Endothelial cell of umbilical vein (primary cell): ENCODE data around the gene ULK4. TPM values are rescaled to one million over a fixed set of nuclear protein-coding genes. Genes with fewer than 3 reads are reported as not detected.

Experiments used
- BruUV-seq: library from RNA; stranded (reverse); fragments of 400-500 nt; replicated peaks from 2 replicates; lab custom pipeline; 2021; lab: Mats Ljungman, UMichigan
- CTCF ChIA-PET: fragments of 300-600, 350-600 bp; sonication (Branson Sonifier 250); formaldehyde crosslinking; loops from one replicate; lab custom pipeline; 2021; ENCODE audit warnings: antibody characterized with exemption, inconsistent platforms; lab: Charles Lee
- POLR2A ChIA-PET: fragments of 300-600, 350-600 bp; sonication (Branson Sonifier 250); formaldehyde crosslinking; loops from one replicate; lab custom pipeline; 2021; ENCODE audit warnings: antibody characterized with exemption, inconsistent platforms; lab: Charles Lee
- DNase-seq: peaks from one replicate; pipeline ENCODE4 v3.0.0-alpha.2; 2011; ENCODE audit warnings: low read depth, low spot score
- FAIRE-seq: peaks from 2 replicates; lab custom pipeline; 2011; peaks lifted over from hg19 to GRCh38; lab: Jason Lieb, UNC
- H2AFZ ChIP-seq: 2 replicates; pipeline ENCODE4 v1.6.0; 2012; ENCODE audit warnings: low read depth, low read length, control low read depth, inconsistent platforms
- H3K27ac ChIP-seq: 2 replicates; pipeline ENCODE4 v1.5.1; 2011; ENCODE audit warnings: low read depth, mild to moderate bottlenecking, control low read depth, low read length, moderate library complexity; ENCODE audit not compliant: insufficient read depth
- H3K27me3 ChIP-seq, 2 experiments: 2 replicates each; pipeline versions ENCODE4 v1.6.0 to v1.6.1; 2011; ENCODE audit warnings: low read length in 2 of 2, mixed read lengths in 1 of 2; ENCODE audit not compliant: control insufficient read depth in 2 of 2, insufficient read depth in 2 of 2
- H3K36me3 ChIP-seq, 2 experiments: 2 replicates in 1 of 2; 3 replicates in 1 of 2; pipeline ENCODE4 v1.5.1; 2011; ENCODE audit warnings: low read length in 2 of 2, mild to moderate bottlenecking in 1 of 2, moderate library complexity in 1 of 2; ENCODE audit not compliant: control insufficient read depth in 2 of 2, insufficient read depth in 2 of 2; ENCODE audit errors: extremely low read depth in 1 of 2
- H3K4me1 ChIP-seq: 3 replicates; pipeline ENCODE4 v1.5.1; 2011; ENCODE audit warnings: mild to moderate bottlenecking, low read length; ENCODE audit not compliant: control insufficient read depth, insufficient read depth; ENCODE audit errors: extremely low read depth
- H3K4me2 ChIP-seq: 2 replicates; pipeline ENCODE4 v1.6.1; 2011; ENCODE audit warnings: low read length, control low read depth, mixed read lengths; ENCODE audit not compliant: insufficient read depth
- H3K4me3 ChIP-seq, 3 experiments: fragments of 200-600 bp in 1 of 3; sonication (generic), shearing (Covaris generic) in 1 of 3; replicated peaks in 1 of 3; 2 replicates each; pipeline ENCODE4 v1.5.1; 2011 to 2016; ENCODE audit warnings: control low read depth in 3 of 3, low read length in 3 of 3, mild to moderate bottlenecking in 2 of 3, inconsistent platforms in 1 of 3, low read depth in 1 of 3, moderate library complexity in 1 of 3; ENCODE audit not compliant: insufficient read depth in 1 of 3
- H3K79me2 ChIP-seq: 2 replicates; pipeline ENCODE4 v1.6.0; 2012; ENCODE audit warnings: low read length, inconsistent platforms; ENCODE audit not compliant: control insufficient read depth, insufficient read depth
- H3K9ac ChIP-seq: replicated peaks from 2 replicates; pipeline ENCODE3; 2011; ENCODE audit warnings: low read length, control low read depth; ENCODE audit not compliant: insufficient read depth; ENCODE audit errors: extremely low read depth
- H3K9me1 ChIP-seq: replicated peaks from 3 replicates; pipeline ENCODE4 v1.6.0; 2011; ENCODE audit warnings: mild to moderate bottlenecking, low read length; ENCODE audit not compliant: control insufficient read depth, insufficient read depth; ENCODE audit errors: extremely low read depth
- H3K9me3 ChIP-seq: replicated peaks from 2 replicates; pipeline ENCODE4 v1.5.1; 2012; ENCODE audit warnings: low read length, inconsistent platforms; ENCODE audit not compliant: control insufficient read depth, insufficient read depth
- H4K20me1 ChIP-seq: replicated peaks from 2 replicates; pipeline ENCODE3; 2011; ENCODE audit warnings: mild to moderate bottlenecking, low read length; ENCODE audit not compliant: control insufficient read depth, insufficient read depth; ENCODE audit errors: extremely low read depth
- CTCF ChIP-seq, 2 donors: IDR thresholded peaks; 1 replicate in 1 of 2; 2 replicates in 1 of 2; pipeline ENCODE4 v1.5.1; 2011; ENCODE audit warnings: low read length in 2 of 2, mild to moderate bottlenecking in 2 of 2, moderate library complexity in 2 of 2, control low read depth in 1 of 2, inconsistent platforms in 1 of 2, low read depth in 1 of 2; ENCODE audit not compliant: insufficient read depth in 1 of 2; ENCODE audit errors: extremely low read depth in 1 of 2
- EZH2 ChIP-seq: IDR thresholded peaks from 2 replicates; pipeline ENCODE4 v1.6.1; 2012; ENCODE audit warnings: borderline replicate concordance, low read depth, mild to moderate bottlenecking, moderate library complexity, low read length, inconsistent platforms; ENCODE audit not compliant: severe bottlenecking
- FOS ChIP-seq: IDR thresholded peaks from 2 replicates; pipeline ENCODE4 v1.6.1; 2011; ENCODE audit warnings: mild to moderate bottlenecking, low read length, moderate library complexity, borderline replicate concordance; ENCODE audit not compliant: insufficient read depth
- GATA2 ChIP-seq: IDR thresholded peaks from 2 replicates; pipeline ENCODE4 v1.7.0; 2011; ENCODE audit warnings: low read depth, mild to moderate bottlenecking, moderate library complexity, mixed read lengths, low read length; ENCODE audit not compliant: insufficient read length, insufficient read depth
- JUN ChIP-seq: IDR thresholded peaks from 2 replicates; pipeline ENCODE4 v1.6.1; 2011; ENCODE audit warnings: borderline replicate concordance, low read depth; ENCODE audit not compliant: insufficient read length, insufficient read depth
- MAX ChIP-seq: IDR thresholded peaks from 2 replicates; pipeline ENCODE4 v1.6.1; 2011; ENCODE audit not compliant: insufficient read depth, insufficient read length
- MYC ChIP-seq: IDR thresholded peaks from one replicate; pipeline ENCODE4 v1.6.1; 2011; ENCODE audit warnings: mild to moderate bottlenecking, low read depth, low read length
- POLR2A ChIP-seq: IDR thresholded peaks from 2 replicates; pipeline ENCODE4 v1.6.1; 2012; ENCODE audit warnings: low read depth, mild to moderate bottlenecking, control low read depth, low read length
- POLR2AphosphoS5 ChIP-seq: IDR thresholded peaks from 2 replicates; pipeline ENCODE4 v1.6.1; 2012; ENCODE audit warnings: low read depth, mild to moderate bottlenecking, control low read depth, low read length, moderate library complexity; ENCODE audit not compliant: insufficient read depth
- dilution Hi-C: fragments of 300-500 bp; cut with MboI; formaldehyde crosslinking; loops from one replicate; pipeline ENCODE4 v1.15.0; 2019; ENCODE audit warnings: low sequenced_read_pairs; ENCODE audit not compliant: extremely low pct_ligation_motif_present
- intact Hi-C: fragments of 100-400 bp; cut with micrococcal nuclease; formaldehyde crosslinking; loops from one replicate; pipeline ENCODE4 v1.10.0; 2022
- polyA plus RNA-seq, 4 experiments: library from polyadenylated mRNA; depleted of rRNA in 3 of 4; stranded (reverse) in 3 of 4; unstranded in 1 of 4; fragments of >200 nt; gene quantifications; 2 replicates each; pipeline versions ENCODE4 v1.2.1 to v1.2.3, GENCODE V29; 2011 to 2012; ENCODE audit warnings: missing spikeins in 1 of 4
- total RNA-seq: library from RNA; stranded (reverse); gene quantifications from 2 replicates; pipeline ENCODE4 v1.2.3, GENCODE V29; 2021

Gene ULK4
- total and polyA plus RNA-seq, 2 donors (not counting 3 experiments of a cell fraction or from before 2014, with no cell fraction given) = 3.3 to 16.0 TPM

- FAIRE-seq = no peak
- BruUV-seq = no TSS peak
- ChIA-PET POLR2A (no interaction called here), CTCF (no interaction called here)
- no peak for TF ChIP-seq GATA2
- TF ChIP-seq POLR2AphosphoS5 = no peak
- TF ChIP-seq FOS = no peak
- TF ChIP-seq MYC = no peak
- TF ChIP-seq JUN = no peak
- no peak for TF ChIP-seq EZH2
- no peak for TF ChIP-seq CTCF (IDR thresholded peaks at IDR 0.05; ENCODE audit: extremely low read depth in 1 of 2, insufficient read depth in 1 of 2, low read depth in 1 of 2, low read length in 2 of 2)
- TF ChIP-seq POLR2A = no peak
- no peak for TF ChIP-seq MAX
- Histone ChIP-seq H3K4me3 (no peak overlapping the region), H4K20me1 (no peaks in the 10 kb centered on the region), H3K27ac (no peak overlapping the region), H2AFZ (no peak overlapping the region), H3K9me1 (no peaks in the 10 kb centered on the region), H3K4me1 (no peaks in the 10 kb centered on the region), H3K9ac (no peak overlapping the region), H3K9me3 (no peaks in the 10 kb centered on the region), H3K4me2 (no peak overlapping the region), H3K36me3 (no peaks in the 10 kb centered on the region), H3K27me3 (no peaks in the 10 kb centered on the region), H3K79me2 (no peaks in the 10 kb centered on the region)
- intact Hi-C loops = no loop called here
- no peak for DNase-seq
- dilution Hi-C loops = no loop called here
Observed at GRCh38 chr3:41419809-41420208, 542.1 kb downstream of the ULK4 start.
